PC-9 (cell line): ENCODE measurements around the gene MASP1. TPM values are rescaled to one million over a fixed set of nuclear protein-coding genes. Genes with fewer than 3 reads are reported as not detected.

ENCODE experiments used
- BruUV-seq: library from RNA; stranded (reverse); fragments of 400-500 nt; replicated peaks from 2 replicates; lab custom pipeline; 2021; lab: Mats Ljungman, UMichigan
- CTCF ChIA-PET: fragments of 300-600 bp; sonication (Branson Sonifier 250); formaldehyde crosslinking; loops from one replicate; lab custom pipeline; 2022; ENCODE audit warnings: antibody characterized with exemption; lab: Charles Lee
- POLR2A ChIA-PET: fragments of 300-600 bp; sonication (Branson Sonifier 250); formaldehyde crosslinking; loops from one replicate; lab custom pipeline; 2022; ENCODE audit warnings: antibody characterized with exemption; ENCODE audit not compliant: unreplicated experiment; lab: Charles Lee
- DNase-seq, 2 experiments: peaks; one replicate each; pipeline versions ENCODE4 v3.0.0 to v3.0.0-alpha.2; 2015 to 2022; ENCODE audit warnings: mixed read lengths in 1 of 2
- H2AFZ ChIP-seq: fragments of 200-600 bp; sonication (generic); 2 replicates; pipeline ENCODE4 v1.8.1; 2017; ENCODE audit warnings: antibody characterized with exemption
- H3F3A ChIP-seq: fragments of 200-600 bp; sonication (generic); 2 replicates; pipeline ENCODE4 v1.8.1; 2017; ENCODE audit warnings: antibody characterized with exemption, mild to moderate bottlenecking, low read depth; ENCODE audit not compliant: insufficient read depth
- H3K27ac ChIP-seq: fragments of 200-600 bp; sonication (generic); 2 replicates; pipeline ENCODE4 v1.6.1; 2016; ENCODE audit warnings: mixed run types
- H3K27me3 ChIP-seq: fragments of 200-600 bp; sonication (generic); 2 replicates; pipeline ENCODE4 v1.6.1; 2016; ENCODE audit warnings: low read depth, mixed run types; ENCODE audit not compliant: insufficient read depth
- H3K36me3 ChIP-seq: fragments of 200-600 bp; sonication (generic); 2 replicates; pipeline ENCODE4 v1.6.1; 2016; ENCODE audit warnings: low read depth, mixed run types
- H3K4me1 ChIP-seq: fragments of 200-600 bp; sonication (generic); replicated peaks from 2 replicates; pipeline ENCODE4 v1.6.1; 2016; ENCODE audit warnings: mixed run types; ENCODE audit not compliant: insufficient read depth
- H3K4me2 ChIP-seq: fragments of 200-600 bp; sonication (generic); 2 replicates; pipeline ENCODE4 v1.6.1; 2017; ENCODE audit warnings: mixed run types
- H3K4me3 ChIP-seq: fragments of 200-600 bp; sonication (generic); 2 replicates; pipeline ENCODE4 v1.6.1; 2016; ENCODE audit warnings: mixed run types
- H3K79me2 ChIP-seq: fragments of 200-600 bp; sonication (generic); 2 replicates; pipeline ENCODE4 v1.6.1; 2017; ENCODE audit warnings: low read depth, mixed run types
- H3K9me2 ChIP-seq: fragments of 200-600 bp; sonication (generic); 2 replicates; pipeline ENCODE4 v1.8.1; 2017; ENCODE audit warnings: mild to moderate bottlenecking; ENCODE audit not compliant: insufficient read depth
- H3K9me3 ChIP-seq: fragments of 200-600 bp; sonication (generic); 2 replicates; pipeline ENCODE4 v1.8.1; 2016; ENCODE audit warnings: low read depth; ENCODE audit not compliant: insufficient read depth
- H4K20me1 ChIP-seq: fragments of 200-600 bp; sonication (generic); 2 replicates; pipeline ENCODE4 v1.8.1; 2017; ENCODE audit not compliant: insufficient read depth
- EZH2 ChIP-seq: fragments of 200-600 bp; sonication (generic); IDR thresholded peaks from 2 replicates; pipeline ENCODE4 v1.8.0; 2017; ENCODE audit warnings: antibody characterized with exemption, low read depth
- intact Hi-C: fragments of 100-400 bp; cut with micrococcal nuclease; formaldehyde crosslinking; loops from one replicate; pipeline ENCODE4 v1.10.0; 2022; ENCODE audit not compliant: unreplicated experiment
- total RNA-seq: library from RNA; stranded (reverse); gene quantifications from 2 replicates; pipeline ENCODE4 v1.2.3, GENCODE V29; 2021
- TF ChIP-seq, protein P1 (sequence below): fragments of 200-600 bp; sonication (generic); conservative IDR thresholded peaks from 2 replicates; pipeline ENCODE4 v1.6.1; 2017; ENCODE audit warnings: mixed run types, antibody characterized with exemption, mild to moderate bottlenecking, moderate library complexity

MASP1 gene
- total RNA-seq, 1 experiment from 2014 or later: not detected

DNA sequence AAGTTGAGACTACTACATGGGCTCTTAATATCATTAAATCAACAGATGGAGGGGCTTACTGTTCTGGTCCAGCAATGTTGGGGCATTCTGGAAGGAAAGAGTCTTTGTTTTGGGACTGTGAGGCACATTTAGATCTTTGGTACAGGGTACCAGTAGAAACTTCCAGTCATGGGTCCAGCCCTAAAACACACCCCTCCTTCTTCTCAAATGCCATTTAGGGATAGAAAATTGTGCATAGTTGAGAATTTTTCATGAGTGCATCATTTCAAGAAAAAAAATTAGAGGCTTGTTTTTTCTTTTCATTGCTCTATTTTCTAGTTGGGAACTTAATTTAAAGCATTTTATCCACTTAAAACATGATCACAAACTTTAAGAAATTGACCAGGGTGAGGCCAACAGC, 98.4 kb downstream of the MASP1 start:
- peaks cover 12% of the 10 kb centered on the region; the same call in 1 of the 2 replicates for H3K9me3 ChIP-seq
- POLR2A ChIA-PET: no interaction called here
- CTCF ChIA-PET: interaction anchor here (0.7 kb wide), 1 partner anchor 19 kb away, joined by 3 read pairs; no protein-coding TSS in a partner anchor
- no peaks in the 10 kb centered on the region for H3K79me2 ChIP-seq
- DNase-seq: no peak
- no peaks in the 10 kb centered on the region for H4K20me1 ChIP-seq
- intact Hi-C loops: no loop called here
- no peak overlapping the region for H3K4me2 ChIP-seq
- no peaks in the 10 kb centered on the region for H3K36me3 ChIP-seq
- TF ChIP-seq, protein P1, sequence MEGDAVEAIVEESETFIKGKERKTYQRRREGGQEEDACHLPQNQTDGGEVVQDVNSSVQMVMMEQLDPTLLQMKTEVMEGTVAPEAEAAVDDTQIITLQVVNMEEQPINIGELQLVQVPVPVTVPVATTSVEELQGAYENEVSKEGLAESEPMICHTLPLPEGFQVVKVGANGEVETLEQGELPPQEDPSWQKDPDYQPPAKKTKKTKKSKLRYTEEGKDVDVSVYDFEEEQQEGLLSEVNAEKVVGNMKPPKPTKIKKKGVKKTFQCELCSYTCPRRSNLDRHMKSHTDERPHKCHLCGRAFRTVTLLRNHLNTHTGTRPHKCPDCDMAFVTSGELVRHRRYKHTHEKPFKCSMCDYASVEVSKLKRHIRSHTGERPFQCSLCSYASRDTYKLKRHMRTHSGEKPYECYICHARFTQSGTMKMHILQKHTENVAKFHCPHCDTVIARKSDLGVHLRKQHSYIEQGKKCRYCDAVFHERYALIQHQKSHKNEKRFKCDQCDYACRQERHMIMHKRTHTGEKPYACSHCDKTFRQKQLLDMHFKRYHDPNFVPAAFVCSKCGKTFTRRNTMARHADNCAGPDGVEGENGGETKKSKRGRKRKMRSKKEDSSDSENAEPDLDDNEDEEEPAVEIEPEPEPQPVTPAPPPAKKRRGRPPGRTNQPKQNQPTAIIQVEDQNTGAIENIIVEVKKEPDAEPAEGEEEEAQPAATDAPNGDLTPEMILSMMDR: no peak
- no peak for TF ChIP-seq EZH2
- peaks cover 15% of the 10 kb centered on the region for H3F3A ChIP-seq
- no peak overlapping the region for H3K4me3 ChIP-seq
- H2AFZ ChIP-seq: no peak overlapping the region
- no TSS peak for BruUV-seq
- no peaks in the 10 kb centered on the region for H3K27me3 ChIP-seq
- H3K4me1 ChIP-seq: peaks cover 28% of the 10 kb centered on the region
- no peak overlapping the region for H3K27ac ChIP-seq
- no peaks in the 10 kb centered on the region for H3K9me2 ChIP-seq

DNA sequence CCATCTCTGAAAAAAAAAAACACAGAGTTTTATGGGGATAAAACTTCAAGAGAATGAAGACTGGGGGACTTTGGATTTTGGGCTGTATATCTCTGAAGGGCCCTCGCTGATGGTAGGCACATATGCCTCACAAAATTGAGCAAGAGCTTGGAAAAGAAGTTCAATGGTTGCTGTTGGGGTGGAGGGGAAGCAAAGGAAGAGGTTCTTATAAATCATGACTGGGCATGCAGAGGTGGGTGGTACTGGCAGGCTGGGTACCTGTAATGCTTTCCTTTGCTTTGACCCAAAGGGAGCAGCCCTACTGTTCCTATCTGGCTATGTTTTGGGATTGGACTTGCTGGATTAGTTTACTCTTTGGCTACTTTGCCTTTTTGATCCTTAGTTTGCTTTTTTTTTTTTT, 100.3 kb downstream of the MASP1 start:
- Histone ChIP-seq H3K4me3 (no peak overlapping the region), H3K36me3 (no peaks in the 10 kb centered on the region), H3K27me3 (no peaks in the 10 kb centered on the region), H2AFZ (no peak overlapping the region), H3K9me2 (no peaks in the 10 kb centered on the region), H3K4me1 (peaks cover 43% of the 10 kb centered on the region), H3K4me2 (no peak overlapping the region), H4K20me1 (no peaks in the 10 kb centered on the region), H3F3A (peaks cover 34% of the 10 kb centered on the region), H3K9me3 (peaks cover 12% of the 10 kb centered on the region; the same call in 1 of the 2 replicates), H3K79me2 (no peaks in the 10 kb centered on the region), H3K27ac (no peak overlapping the region)
- TF ChIP-seq EZH2: no peak
- TF ChIP-seq, protein P1: no peak
- CTCF ChIA-PET: interaction anchor here (0.6 kb wide), 1 partner anchor 187 kb away, joined by 4 read pairs; no protein-coding TSS in a partner anchor
- DNase-seq: no peak
- no TSS peak for BruUV-seq
- intact Hi-C loops: no loop called here
- POLR2A ChIA-PET: no interaction called here

DNA sequence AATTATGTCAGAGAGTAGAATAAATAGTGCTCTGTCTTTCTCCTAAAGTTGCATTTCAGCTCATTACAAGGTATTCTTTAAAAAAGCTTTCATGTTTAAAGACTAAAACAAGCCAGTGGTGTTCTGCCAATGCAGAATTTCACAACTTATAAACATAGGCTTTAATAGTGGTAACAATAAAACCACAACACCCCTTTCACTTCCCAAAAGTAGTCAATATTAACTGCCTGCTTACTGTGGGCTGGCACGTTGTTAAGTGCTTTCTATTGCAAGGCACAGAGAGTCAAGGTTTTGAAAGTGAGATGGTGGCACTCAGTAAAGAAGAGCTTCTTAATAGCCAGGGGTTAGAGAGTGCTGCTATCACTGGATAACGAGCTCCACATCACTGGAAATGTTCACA, 102.6 kb downstream of the MASP1 start:
- intact Hi-C loops: no loop called here
- Histone ChIP-seq H3K79me2 (no peaks in the 10 kb centered on the region), H3F3A (peaks cover 50% of the 10 kb centered on the region), H3K4me1 (peaks cover 60% of the 10 kb centered on the region), H3K9me3 (peaks cover 12% of the 10 kb centered on the region; the same call in 1 of the 2 replicates), H3K4me3 (no peak overlapping the region), H3K36me3 (no peaks in the 10 kb centered on the region), H2AFZ (no peak overlapping the region), H3K27me3 (no peaks in the 10 kb centered on the region), H4K20me1 (no peaks in the 10 kb centered on the region), H3K4me2 (peak overlapping the region; percentile 75; the same call in 1 of the 2 replicates), H3K27ac (peak overlapping the region; percentile 83; the same call in 1 of the 2 replicates), H3K9me2 (no peaks in the 10 kb centered on the region)
- ChIA-PET CTCF (no interaction called here), POLR2A (no interaction called here)
- no TSS peak for BruUV-seq
- no peak for DNase-seq
- TF ChIP-seq, protein P1: no peak
- no peak for TF ChIP-seq EZH2
